Stomach (tissue), 4 donors: Measurements from ENCODE around the gene LIMD2.

Experiments
- CTCF ChIP-seq, 7 experiments: fragments of 450-650 bp in 4 of 7; fragments of 200-600 bp in 3 of 7; sonication (generic) in 3 of 7; IDR thresholded peaks; one replicate each; pipeline ENCODE4 v1.5.1; 2016 to 2019; ENCODE audit warnings: antibody characterized with exemption in 7 of 7, control low read depth in 2 of 7, mild to moderate bottlenecking in 1 of 7
- POLR2AphosphoS5 ChIP-seq, 3 donors: sonication (generic); formaldehyde crosslinking; IDR thresholded peaks; one replicate each; pipeline ENCODE4 v1.6.1; 2016; ENCODE audit warnings: antibody characterized with exemption in 3 of 3

DNA sequence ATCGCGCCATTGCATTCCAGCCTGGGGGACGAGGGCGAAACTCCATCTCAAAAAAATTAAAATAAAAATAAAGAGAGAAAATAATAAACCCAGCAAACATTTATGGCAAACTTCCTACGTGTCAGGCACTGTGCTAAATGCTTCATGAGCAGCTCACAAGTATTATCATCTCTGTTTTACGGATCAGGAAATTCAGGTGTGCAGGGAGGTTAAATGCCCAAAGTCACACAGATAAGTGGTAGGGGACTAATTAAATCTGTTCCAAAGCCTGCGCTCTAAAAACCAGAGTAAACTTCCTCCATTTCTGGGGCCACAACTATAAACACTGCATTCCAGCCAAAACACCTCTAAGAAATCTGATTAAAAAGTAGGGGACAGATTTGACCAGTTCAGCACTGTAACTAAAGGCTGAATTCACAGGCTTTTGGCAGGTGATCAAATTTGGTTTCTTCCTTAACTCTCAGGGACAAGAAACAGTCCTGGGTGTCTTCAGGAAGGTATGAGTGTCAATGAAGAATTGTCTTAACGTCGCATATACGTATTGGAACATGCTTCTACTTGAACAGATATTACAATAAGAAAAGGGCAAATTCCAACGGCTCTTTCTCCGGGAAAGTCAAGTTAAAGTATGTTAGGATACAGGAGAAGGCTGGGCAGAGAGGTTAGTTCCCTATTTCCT lies 40.7 kb upstream of the LIMD2 start:
- TF ChIP-seq CTCF (IDR thresholded peaks at IDR 0.05): no peak
- TF ChIP-seq POLR2AphosphoS5 (IDR thresholded peaks at IDR 0.05): no peak
